Stimulated activated CD4-positive, alpha-beta T cell treated with anti-CD3 and anti-CD28 coated beads, Interleukin-15, amount 100 ng/mL, for 1 hour (primary cell): ENCODE results near the gene RRP8.

Experiments used
- DNase-seq, 2 donors: peaks; one replicate each; pipeline ENCODE4 v3.0.0-alpha.2; 2020; ENCODE audit warnings: low read depth in 1 of 2, low spot score in 1 of 2

Gene RRP8

DNA sequence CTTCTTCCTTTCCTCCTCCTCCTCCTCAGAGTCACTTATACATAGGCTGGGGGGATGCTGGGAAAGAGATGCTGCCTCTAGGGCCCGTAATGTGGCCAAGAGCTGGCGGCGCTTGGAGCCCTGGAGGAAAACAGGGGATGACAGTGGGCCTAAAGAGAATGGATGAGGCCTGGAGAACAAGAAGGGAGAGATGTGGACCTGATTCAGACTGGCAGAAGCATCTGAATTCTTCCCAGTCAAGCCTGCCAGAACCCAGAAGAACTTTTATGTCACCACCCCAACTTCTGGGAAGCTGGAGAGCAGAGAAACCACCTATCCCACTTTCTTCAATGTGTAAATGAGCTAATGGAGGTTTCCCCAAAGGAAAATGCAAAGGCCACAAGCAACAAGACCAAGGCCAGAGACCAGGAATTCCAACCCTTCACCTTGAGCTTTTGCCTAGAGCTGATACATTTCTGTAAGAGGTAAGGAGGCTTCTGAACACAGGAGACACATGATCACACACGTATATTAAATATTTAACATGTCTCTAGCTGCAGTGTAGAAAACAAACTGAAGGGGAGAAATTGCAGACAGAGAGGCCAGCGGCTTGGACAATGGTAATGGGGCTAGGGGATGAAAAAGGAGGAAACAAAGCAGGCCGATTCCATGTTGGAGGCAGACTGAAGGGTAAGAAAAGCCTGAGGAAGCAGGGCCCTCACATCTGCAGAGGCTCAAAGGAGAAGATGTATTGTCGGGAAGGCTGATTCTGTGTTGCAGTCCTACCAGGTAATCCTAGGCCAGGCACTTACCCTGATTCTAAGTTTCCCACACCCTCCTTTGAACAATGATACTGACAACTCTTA is 1.1 kb downstream of the RRP8 start:
- no peak for DNase-seq

DNA sequence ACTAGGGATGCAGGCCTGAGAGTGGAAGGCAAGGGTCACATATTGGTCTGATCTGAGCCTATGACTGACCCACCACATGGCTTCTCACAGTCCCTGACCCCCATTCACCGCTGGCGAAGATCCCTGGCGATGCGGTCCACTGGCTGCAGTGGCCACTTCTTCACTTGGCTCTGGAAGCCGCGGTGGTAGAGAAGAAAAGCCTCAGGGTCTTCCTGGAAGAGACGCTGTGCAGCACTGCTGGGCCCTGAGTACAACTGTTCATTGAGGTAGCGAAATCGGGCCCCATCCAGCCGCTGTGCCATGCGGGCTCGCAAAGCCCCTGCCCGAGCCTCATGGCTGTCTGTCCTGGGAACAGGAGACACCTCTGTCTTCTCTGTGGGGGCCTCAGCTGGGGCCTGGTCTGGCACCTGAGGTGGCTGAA is 2.4 kb downstream of the RRP8 start:
- no peak for DNase-seq

DNA sequence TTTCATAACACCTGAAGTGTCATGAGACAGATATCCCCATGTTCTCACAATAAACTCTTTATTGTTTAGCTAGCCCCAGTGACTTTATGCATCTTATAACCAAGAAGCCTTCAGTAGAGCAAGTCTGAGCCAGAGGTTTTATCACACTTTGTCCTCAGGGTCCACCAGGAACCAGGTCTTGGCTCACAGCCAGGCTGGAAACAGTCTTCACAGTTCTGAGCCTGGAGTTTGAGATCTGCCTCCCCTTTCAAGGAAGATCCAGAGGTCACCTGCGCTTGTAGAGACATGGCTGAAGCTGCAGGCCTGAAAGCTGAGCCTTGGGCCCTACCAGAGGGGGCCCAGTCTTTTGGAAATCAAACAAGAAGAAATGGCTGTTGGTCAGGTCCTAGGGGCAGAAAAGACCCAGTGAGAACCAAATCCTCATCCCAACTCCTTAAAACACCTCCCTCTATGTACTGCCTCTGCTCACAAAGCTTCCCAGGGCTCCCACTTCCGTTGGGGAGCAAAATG is 3.5 kb downstream of the RRP8 start:
- DNase-seq: no peak

DNA sequence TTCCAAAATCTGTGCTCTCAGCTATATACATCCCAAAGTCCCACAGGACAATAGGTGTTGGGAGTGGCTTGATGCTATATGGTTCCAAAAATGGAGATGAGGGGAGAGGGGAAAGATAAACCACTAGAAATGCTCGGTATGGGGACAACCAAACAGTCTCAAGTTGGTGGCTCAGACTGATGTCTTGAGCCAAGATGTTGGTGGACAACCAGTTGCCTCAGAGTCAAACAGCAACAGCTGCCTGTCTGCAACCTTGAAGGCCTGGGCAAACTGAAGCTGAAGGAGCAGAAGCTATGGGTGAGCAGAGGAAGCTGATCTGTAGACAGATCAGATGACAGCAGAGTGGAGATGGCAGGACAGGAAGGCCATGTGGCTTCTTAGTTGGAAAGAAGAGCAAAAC is 4.0 kb downstream of the RRP8 start:
- DNase-seq: no peak

DNA sequence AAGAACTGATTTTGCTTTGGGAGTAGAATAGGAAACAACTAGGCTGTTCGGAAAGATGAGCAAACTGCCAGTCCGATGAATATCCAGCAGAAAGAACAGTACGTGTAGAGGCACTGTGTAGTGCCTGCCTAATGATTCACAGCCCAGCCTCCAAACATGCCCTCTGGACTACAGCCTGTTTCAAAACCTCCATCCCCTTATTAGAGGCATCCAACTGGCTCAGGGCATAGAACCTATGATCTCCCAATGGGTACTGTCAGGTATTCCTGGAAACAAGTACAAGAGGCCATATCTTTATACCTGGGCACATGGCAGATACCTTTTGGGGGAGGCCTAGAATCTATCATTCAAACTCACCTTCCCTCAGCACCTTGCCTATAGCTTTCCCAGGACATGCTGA is 4.9 kb downstream of the RRP8 start:
- DNase-seq: no peak

DNA sequence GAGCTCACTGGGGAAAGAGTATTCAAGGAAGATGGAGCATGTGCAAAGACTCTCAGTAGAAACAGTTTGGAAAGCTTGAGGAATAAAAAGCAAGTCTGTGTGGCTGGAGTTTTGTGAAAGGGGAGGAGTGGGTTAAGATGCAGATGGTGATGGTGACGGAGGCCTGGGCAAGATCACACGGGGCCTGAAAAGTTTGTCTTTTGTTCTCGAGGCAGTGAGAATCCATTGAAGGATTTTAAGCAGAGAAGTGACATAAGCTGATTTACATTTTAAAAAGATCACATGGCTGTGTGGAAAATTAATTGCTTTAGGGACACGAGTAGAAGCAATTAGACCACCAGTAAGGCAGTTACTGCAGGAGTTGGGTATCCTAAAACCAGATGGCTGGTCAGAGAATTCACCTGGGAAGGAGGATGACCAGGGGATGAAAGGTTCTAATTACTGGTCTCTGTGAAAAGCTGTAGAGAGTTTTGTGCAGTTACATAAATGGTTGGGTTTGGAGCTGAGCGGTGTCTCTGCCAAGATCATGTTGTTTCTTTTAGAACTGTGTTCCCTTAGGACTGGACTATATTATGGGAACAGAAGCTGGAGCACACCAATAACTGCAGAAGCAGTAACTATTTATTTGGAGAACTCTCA is 7.1 kb downstream of the RRP8 start:
- DNase-seq: no peak

DNA sequence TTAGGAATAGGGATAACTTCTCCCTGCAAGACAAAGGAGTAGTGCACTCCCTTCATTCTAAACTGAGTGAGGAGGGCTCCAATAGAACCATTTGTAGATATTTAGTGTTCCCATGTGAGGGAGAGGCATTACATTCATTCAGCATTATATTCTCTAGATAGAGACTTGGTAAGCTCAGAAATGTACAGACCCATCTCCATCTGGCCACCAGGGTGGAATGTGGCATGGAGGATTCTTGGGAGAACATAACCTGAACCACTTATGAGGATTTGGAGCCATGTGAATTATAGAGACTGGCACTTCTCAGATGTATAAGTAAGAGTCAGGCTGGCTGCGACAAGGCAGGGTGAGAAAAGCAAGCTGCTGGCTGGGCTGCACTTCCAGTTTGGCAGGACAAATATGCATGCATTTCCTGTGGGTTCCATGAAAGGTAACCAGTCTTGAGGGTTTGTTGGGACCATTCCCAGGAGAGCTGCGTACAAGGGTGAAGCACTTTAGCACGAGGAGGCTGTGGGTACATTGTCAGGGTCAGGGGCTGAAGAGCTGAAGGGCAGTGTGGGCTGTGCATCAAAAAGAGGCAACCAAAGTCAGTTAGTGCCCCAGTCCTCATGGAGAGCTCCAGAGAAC is 9.2 kb downstream of the RRP8 start:
- no peak for DNase-seq

DNA sequence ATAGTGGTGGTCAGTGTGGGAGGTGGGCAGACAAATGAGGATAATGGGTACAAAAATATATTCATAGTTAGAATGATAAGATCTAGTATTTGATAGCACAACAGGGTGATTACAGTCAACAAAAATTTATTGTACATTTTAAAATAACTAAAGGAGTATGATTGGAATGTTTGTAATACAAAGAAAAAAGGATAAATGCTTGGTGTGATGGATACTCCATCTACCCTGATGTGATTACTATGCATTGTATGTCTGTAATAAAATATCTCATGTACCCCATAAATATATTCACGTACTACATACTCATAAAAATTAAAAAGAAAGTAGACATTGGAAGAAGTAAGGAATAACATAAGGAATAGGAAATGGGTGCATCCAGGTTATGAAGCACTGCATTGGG is 15.4 kb downstream of the RRP8 start:
- DNase-seq: no peak

DNA sequence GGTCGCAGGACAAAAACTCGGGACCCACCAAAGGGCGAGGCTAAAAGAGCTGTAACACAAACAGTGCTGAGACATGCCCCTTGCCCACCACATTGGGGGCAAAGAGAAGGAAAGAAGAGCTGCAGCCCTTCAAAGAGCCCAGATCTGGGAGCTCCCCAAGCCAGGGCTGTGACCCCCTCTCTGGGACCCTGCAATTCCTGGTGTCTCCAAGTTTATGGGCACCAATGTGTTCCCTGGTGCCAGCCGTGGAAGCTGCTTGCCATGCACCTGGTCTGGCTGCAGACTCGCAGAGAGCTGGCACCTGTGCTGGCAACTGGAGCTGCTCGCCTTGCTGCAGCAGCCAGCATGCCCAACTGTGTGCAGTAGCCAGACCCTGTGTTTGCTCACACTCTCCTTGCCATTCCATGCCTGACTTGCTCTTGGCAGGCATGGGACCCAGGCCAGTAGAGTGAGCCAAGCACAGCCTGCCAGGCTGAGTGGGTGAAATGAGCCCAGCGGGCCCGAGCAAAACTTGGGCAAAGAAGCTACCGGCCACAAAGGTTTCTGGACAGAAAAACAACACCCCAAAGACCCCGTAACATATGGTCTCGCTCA is 16.0 kb downstream of the RRP8 start:
- no peak for DNase-seq

DNA sequence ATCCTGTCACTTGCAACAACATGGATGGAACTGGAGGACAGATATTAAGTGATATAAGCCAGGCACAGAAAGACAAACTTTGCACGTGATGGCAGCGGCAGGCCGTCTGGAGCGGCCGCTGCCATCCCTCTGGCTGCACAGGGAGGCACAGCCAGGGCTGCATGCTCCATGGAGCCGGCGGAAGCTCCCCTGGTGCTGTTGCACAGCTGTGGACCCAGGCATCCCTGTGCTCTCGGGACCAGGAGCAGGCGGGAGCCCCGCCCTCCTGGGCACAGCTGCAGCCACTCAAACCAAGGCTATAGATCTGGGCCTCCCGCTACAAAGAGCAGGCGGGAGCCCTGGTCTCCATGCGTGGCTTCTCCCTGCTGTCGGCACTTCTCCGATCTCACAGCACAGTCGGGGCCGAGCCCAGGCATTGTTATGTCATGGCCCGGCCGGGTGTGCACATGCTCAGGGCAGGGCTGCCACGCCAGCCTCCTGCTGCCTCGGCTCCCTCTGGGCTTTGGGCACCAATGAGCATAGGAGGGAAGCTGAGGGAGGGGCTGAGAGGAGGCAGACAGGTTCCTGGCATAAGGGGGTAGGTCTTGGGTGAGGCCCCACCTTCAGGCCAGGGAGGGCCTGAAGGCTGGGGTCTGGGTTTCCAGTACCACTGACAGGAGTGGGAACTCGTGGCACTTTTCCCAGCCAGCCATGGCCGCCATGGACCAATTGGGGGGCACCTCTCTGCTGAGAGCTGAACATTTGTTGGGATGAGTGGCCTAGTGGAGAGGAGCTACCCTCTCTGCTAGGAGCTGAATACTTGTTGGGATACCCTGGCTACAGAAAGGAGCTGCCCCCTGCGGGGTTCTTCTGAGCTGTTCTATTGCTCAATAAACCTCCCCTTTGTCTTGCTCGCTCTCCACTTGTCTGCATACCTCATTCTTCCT is 16.7 kb downstream of the RRP8 start:
- no peak for DNase-seq

DNA sequence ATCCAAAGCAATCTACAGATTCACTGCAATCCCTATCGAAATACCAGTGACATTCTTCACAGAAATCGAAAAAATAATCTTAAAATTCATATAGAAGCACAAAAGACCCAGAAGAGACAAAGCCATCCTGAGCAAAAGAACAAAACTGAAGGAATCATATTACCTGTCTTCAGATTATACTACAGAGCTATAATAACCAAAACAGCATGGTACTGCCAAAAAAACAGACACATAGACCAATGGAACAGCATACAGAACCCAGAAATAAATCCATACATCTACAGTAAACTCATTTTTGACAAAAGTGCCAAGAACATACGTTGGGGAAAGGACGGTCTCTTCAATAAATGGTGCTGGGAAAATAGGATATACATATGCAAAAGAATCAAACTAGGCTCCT is 18.9 kb downstream of the RRP8 start:
- no peak for DNase-seq

DNA sequence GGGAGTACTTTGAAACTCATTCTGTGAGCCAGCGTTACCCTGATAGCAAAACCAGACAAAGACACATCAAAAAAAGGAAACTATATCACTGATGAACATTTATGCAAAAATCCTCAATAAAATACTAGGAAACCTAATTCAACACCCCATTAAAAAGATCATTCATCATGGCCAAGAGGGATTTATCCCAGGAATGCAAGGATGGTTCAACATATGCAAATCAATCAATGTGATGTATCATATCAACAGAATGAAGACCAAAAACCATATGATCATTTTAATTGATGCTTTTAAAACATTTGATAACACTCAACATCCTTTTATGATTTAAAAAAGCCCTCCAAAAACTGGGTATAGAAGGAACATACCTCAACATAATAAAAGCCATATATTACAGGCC is 19.8 kb downstream of the RRP8 start:
- DNase-seq: no peak

DNA sequence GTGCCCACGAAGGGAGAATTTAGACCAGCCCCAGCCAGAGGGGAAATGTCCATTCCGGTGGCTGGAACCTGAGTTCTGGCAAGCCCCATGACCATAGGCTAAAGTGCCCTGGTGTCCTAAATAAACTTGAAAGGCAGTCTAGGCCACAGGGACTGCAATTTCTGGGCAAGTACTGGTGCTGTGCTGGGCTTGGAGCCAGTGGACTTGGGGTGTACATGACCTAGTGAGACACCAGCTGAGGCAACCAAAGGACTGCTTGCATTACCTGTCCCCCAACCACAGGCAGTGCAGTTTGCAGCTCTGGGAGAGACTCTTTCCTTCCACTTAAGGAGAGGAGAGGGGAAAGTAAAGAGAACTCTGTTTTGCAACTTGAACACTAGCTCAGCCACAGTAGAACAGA is 23.7 kb downstream of the RRP8 start:
- DNase-seq: no peak

DNA sequence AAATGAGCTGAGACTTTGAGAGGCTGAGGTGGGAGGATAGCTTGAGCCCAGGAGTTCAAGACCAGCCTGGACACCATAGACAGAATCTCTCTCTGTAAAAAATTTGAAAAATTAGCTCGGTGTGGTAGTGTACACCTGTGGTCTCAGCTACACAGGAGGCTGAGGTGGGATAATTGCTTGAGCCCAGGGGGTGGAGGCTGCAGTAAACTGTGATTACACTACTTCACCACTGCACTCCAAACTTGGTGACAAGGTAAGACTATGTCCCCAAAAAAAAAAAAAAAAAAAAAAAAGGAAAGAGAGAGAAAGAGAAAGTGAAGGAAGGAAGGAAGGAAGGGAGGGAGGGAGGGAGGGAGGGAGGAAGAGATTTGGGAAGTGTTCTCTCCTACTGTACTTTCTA is 25.3 kb downstream of the RRP8 start:
- DNase-seq: no peak

DNA sequence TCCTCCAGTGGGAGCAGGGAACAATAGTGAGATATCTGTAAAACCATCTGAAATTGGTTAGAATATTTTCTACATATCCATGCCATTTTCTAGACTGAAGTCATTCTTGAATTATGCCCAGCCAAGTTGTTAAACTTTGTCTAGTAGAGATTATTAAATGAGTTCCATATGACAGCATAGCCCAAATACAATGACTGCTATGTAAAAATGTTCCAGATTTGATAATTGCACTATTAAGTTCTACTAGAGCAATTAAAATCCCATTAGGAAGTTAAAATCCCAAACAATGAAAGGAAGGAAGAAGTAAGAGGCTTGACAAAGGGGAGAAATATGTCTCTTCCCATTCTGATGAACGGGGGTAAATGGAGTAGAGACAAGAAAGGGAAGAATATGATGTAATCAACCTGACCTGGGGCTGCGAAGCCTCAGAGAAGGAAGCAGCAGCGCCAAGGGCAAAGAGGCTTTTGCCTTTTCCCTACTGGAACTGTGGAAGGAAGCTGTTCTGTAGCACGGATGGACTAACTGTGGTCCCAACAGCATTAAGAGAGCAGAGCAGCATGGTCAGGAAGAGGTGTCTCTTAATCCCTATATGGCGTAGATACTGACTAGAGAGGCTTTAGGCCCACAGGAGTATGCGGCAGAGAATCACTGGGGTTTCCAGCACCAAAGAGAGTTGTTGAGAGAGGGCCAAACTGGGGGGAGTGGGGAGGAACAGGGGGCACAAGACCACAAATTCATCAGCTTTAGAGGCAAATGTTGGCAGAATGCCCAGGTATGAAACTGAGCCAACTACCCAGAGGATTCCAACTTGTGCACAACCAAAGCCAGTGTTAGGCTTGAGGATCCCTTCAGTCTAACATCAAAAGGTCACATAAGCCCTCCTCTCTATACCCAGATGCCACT is 26.7 kb downstream of the RRP8 start:
- DNase-seq: no peak

DNA sequence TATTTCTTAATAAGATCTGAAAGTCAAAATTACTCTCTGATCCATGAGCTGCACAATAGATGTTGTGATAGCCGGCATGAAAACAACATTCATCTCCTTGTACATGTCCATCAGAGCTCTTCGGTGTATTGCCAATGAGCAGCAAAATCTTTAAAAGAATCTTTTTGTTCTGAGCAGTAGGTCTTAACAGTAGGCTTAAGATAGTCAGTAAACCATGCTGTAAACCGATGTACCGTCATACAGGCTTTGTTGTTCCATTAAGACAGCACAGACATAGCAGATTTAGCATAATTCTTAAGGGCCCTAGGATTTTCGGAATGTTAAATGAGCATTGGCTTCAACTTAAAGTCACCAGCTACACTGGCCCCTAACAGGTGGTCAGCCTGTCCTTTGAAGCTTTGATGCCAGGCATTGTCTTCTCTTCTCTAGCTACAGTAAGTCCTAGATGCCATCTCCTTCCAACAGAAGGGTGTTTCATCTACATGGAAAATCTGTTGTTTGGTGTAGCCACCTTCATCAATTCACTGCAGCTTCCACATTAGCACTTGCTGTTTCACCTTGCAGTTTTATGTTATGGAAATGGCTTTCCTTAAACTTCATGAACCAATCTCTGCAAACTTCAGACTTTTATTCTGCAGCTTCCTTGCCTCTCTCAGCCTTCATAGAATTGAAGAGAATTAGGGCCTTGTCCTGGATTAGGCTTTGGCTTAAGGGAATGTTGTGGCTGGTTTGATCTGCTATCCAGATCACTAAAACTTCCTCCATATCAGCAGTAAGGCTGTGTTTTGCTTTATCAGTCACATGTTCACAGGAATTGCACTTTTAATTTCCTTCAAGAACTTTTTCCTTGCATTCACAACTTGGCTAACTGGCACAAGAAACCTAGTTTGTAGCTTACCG is 28.4 kb downstream of the RRP8 start:
- no peak for DNase-seq

DNA sequence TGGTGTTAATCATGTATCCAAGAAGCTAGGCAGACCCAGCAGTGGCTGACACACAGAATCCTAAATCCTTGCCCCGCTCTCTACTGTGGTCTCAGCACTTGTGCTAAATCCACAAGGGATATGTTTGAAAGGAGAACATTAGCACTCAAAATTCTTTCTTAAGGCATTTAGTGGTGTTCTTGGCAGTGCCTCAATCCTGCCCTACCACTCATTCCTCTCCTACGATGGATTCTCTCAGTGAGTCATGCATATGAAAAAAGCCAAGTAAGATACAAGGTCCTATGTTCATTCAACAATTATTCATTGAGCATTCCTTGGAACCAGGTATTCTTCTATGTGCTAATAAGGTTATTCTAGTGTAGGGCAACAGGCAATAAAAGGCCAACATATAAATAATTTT is 31.2 kb downstream of the RRP8 start:
- DNase-seq: no peak

DNA sequence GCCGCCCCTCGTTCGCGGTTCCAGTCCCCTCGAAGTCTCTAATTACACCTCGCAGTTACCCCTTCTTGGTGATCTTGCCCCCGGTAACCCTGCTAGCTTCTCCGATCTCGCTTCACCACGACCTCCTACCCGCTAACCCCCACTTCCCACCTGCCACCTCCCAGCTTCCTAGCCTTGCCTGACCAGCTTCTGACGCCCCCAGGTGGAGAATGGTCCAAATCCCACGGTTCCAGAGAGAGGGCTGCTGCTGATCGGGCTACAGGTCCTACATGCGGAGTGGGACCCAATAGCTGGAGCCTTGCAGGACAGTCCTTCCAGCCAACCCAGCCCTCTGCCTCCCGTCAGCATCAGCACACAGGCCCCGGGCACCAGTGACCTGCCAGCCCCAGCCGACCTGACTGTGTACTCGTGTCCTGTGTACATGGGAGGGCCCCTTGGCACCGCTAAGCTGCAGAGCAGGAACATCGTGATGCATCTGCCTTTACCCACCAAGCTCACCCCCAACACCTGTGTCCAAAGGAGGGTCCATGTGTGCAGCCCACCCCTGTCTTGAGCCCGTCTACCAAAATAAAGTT is 31.9 kb downstream of the RRP8 start:
- DNase-seq: no peak
